Activated CD8-positive, alpha-beta T cell treated with anti-CD3 and anti-CD28 coated beads for 36 hours (primary cell): ENCODE data around the gene PRPS1. TPM values are rescaled to one million over a fixed set of nuclear protein-coding genes. Genes with fewer than 3 reads are reported as not detected.

Experiments used
- ATAC-seq: fragments of 200-7000 bp; cut with Tn5 transposase; one replicate; pipeline ENCODE4 v1.10.0; 2021; ENCODE audit warnings: mild to moderate bottlenecking, moderate library complexity
- CTCF ChIA-PET: fragments of 350-600 bp; sonication (Branson Sonifier 250); formaldehyde crosslinking; loops from one replicate; lab custom pipeline; 2021; ENCODE audit warnings: antibody characterized with exemption; lab: Charles Lee
- POLR2A ChIA-PET: fragments of 350-600 bp; sonication (Branson Sonifier 250); formaldehyde crosslinking; loops from one replicate; lab custom pipeline; 2021; ENCODE audit warnings: antibody characterized with exemption; lab: Charles Lee
- DNase-seq: peaks from one replicate; pipeline ENCODE4 v3.0.0-alpha.2; 2020
- H3K27ac Mint-ChIP-seq: one replicate; pipeline ENCODE4 v1.8.0; 2021; ENCODE audit warnings: mild to moderate bottlenecking, mixed read lengths
- H3K27me3 Mint-ChIP-seq: one replicate; pipeline ENCODE4 v1.8.0; 2021; ENCODE audit warnings: mixed read lengths
- H3K36me3 Mint-ChIP-seq: one replicate; pipeline ENCODE4 v1.8.0; 2021; ENCODE audit warnings: low read depth, mixed read lengths
- H3K4me1 Mint-ChIP-seq: one replicate; pipeline ENCODE4 v1.8.0; 2021; ENCODE audit warnings: low read depth, mixed read lengths
- H3K4me3 Mint-ChIP-seq: one replicate; pipeline ENCODE4 v1.8.0; 2021; ENCODE audit warnings: mild to moderate bottlenecking, moderate library complexity, mixed read lengths
- H3K9me3 Mint-ChIP-seq: one replicate; pipeline ENCODE4 v1.8.0; 2021; ENCODE audit warnings: mixed read lengths
- CTCF ChIP-seq: fragments of 200-600 bp; IDR thresholded peaks from one replicate; pipeline ENCODE4 v1.8.0; 2022; ENCODE audit warnings: antibody characterized with exemption, mild to moderate bottlenecking
- intact Hi-C: fragments of 100-400 bp; cut with micrococcal nuclease; formaldehyde crosslinking; loops from one replicate; pipeline ENCODE4 v1.10.0; 2022
- total RNA-seq, 2 experiments: library from RNA; stranded (reverse); gene quantifications; one replicate each; pipeline ENCODE4 v1.2.3, GENCODE V29; 2021

The PRPS1 gene
- total RNA-seq, 2 experiments from 2014 or later: 122 to 131 TPM

- H3K9me3 Mint-ChIP-seq: no peaks in the 10 kb centered on the region
- no peak for TF ChIP-seq CTCF
- no peak overlapping the region for H3K27ac Mint-ChIP-seq
- no peaks in the 10 kb centered on the region for H3K27me3 Mint-ChIP-seq
- peaks cover 14% of the 10 kb centered on the region for H3K4me1 Mint-ChIP-seq
- intact Hi-C loops: loop anchor here (5.0 kb wide), 1 partner anchor 235 kb away; no protein-coding TSS in a partner anchor
- no peak overlapping the region for H3K4me3 Mint-ChIP-seq
- no peak for DNase-seq
- peaks cover 3% of the 10 kb centered on the region for H3K36me3 Mint-ChIP-seq
- ChIA-PET POLR2A (interaction anchor here (0.9 to 1.5 kb wide), 3 partner anchors 16 to 114 kb away, joined by 3 to 6 read pairs (median 4); no protein-coding TSS in a partner anchor), CTCF (interaction anchor here (1.2 to 11.0 kb wide), 7 partner anchors 15 to 237 kb away, joined by 3 to 181 read pairs (median 6); partner anchors contain the start of genes NCBP2L and TSC22D3)
- no peak for ATAC-seq
Observed at GRCh38 chrX:107656978-107657377, 28.7 kb downstream of the PRPS1 start.

- H3K27me3 Mint-ChIP-seq: no peaks in the 10 kb centered on the region
- no peak overlapping the region for H3K4me3 Mint-ChIP-seq
- ATAC-seq: no peak
- intact Hi-C loops: loop anchor here (1.0 to 5.0 kb wide), 2 partner anchors 119 to 234 kb away; partner anchors contain the start of gene NCBP2L
- no peaks in the 10 kb centered on the region for H3K9me3 Mint-ChIP-seq
- H3K27ac Mint-ChIP-seq: no peak overlapping the region
- H3K36me3 Mint-ChIP-seq: peaks cover 3% of the 10 kb centered on the region
- H3K4me1 Mint-ChIP-seq: peaks cover 14% of the 10 kb centered on the region
- POLR2A ChIA-PET: interaction anchor here (1.1 to 1.4 kb wide), 2 partner anchors 30 to 117 kb away, joined by 3 to 4 read pairs; partner anchors contain the start of genes PRPS1 and TSC22D3
- DNase-seq: no peak
- TF ChIP-seq CTCF: no peak
- CTCF ChIA-PET: interaction anchor here (1.1 to 11.0 kb wide), 10 partner anchors 14 to 237 kb away, joined by 3 to 181 read pairs (median 6); partner anchors contain the start of genes NCBP2L and TSC22D3
Observed at GRCh38 chrX:107658660-107659059, 30.4 kb downstream of the PRPS1 start.

GRCh38 chrX:107659286-107659685 lies 31.0 kb downstream of the PRPS1 start:
- Mint-ChIP-seq H3K36me3 (peaks cover 3% of the 10 kb centered on the region), H3K27ac (no peak overlapping the region), H3K9me3 (no peaks in the 10 kb centered on the region), H3K4me1 (peaks cover 14% of the 10 kb centered on the region), H3K4me3 (no peak overlapping the region), H3K27me3 (no peaks in the 10 kb centered on the region)
- CTCF ChIA-PET: interaction anchor here (0.7 to 11.0 kb wide), 26 partner anchors 10 to 236 kb away, joined by 3 to 181 read pairs (median 4); partner anchors contain the start of genes NCBP2L, PRPS1 and TSC22D3
- ATAC-seq (no peak), DNase-seq (no peak)
- no peak for TF ChIP-seq CTCF
- intact Hi-C loops: loop anchor here (1.0 to 5.0 kb wide), 2 partner anchors 118 to 233 kb away; partner anchors contain the start of gene NCBP2L
- POLR2A ChIA-PET: interaction anchor here (1.1 to 1.4 kb wide), 2 partner anchors 31 to 116 kb away, joined by 3 to 4 read pairs; partner anchors contain the start of genes PRPS1 and TSC22D3

GRCh38 chrX:107659768-107660167 lies 31.5 kb downstream of the PRPS1 start:
- no peak overlapping the region for H3K4me3 Mint-ChIP-seq
- CTCF ChIA-PET: interaction anchor here (0.6 to 11.0 kb wide), 30 partner anchors 9 to 236 kb away, joined by 3 to 181 read pairs (median 4); partner anchors contain the start of genes NCBP2L, PRPS1 and TSC22D3
- H3K27me3 Mint-ChIP-seq: no peaks in the 10 kb centered on the region
- intact Hi-C loops: loop anchor here (1.0 to 5.0 kb wide), 2 partner anchors 118 to 233 kb away; partner anchors contain the start of gene NCBP2L
- no peaks in the 10 kb centered on the region for H3K9me3 Mint-ChIP-seq
- DNase-seq (peak; percentile 25), ATAC-seq (no peak)
- H3K4me1 Mint-ChIP-seq: peaks cover 9% of the 10 kb centered on the region
- peaks cover 3% of the 10 kb centered on the region for H3K36me3 Mint-ChIP-seq
- peak; percentile 57 for TF ChIP-seq CTCF
- no peak overlapping the region for H3K27ac Mint-ChIP-seq
- POLR2A ChIA-PET: interaction anchor here (1.1 to 1.4 kb wide), 2 partner anchors 31 to 115 kb away, joined by 3 to 4 read pairs; partner anchors contain the start of genes PRPS1 and TSC22D3
